CD8-positive, alpha-beta memory T cell (primary cell): ENCODE measurements around the gene TNFRSF9. TPM values are rescaled to one million over a fixed set of nuclear protein-coding genes. Genes with fewer than 3 reads are reported as not detected.

Experiments used
- CTCF ChIA-PET: fragments of 350-600 bp; sonication (Branson Sonifier 250); formaldehyde crosslinking; loops from one replicate; lab custom pipeline; 2021; ENCODE audit warnings: antibody characterized with exemption; lab: Charles Lee
- POLR2A ChIA-PET: fragments of 350-600 bp; sonication (Branson Sonifier 250); formaldehyde crosslinking; loops from one replicate; lab custom pipeline; 2021; ENCODE audit warnings: antibody characterized with exemption; lab: Charles Lee
- DNase-seq, 5 donors: peaks; one replicate each; pipeline versions ENCODE4 v3.0.0 to v3.0.0-alpha.2; 2020 to 2022; ENCODE audit warnings: mixed read lengths in 1 of 5
- H3K27ac ChIP-seq: one replicate; pipeline ENCODE4 v1.7.0; 2013; ENCODE audit warnings: low read depth, mild to moderate bottlenecking, low read length, moderate library complexity
- H3K27me3 ChIP-seq: 2 replicates; pipeline ENCODE4 v1.7.0; 2013; ENCODE audit warnings: low read length, mild to moderate bottlenecking; ENCODE audit not compliant: insufficient read depth, poor library complexity, severe bottlenecking
- H3K36me3 ChIP-seq: 2 replicates; pipeline ENCODE4 v1.7.0; 2013; ENCODE audit warnings: mild to moderate bottlenecking, low read length, moderate library complexity; ENCODE audit not compliant: insufficient read depth
- H3K4me1 ChIP-seq: 2 replicates; pipeline ENCODE4 v1.7.0; 2013; ENCODE audit warnings: mild to moderate bottlenecking, low read length, moderate library complexity; ENCODE audit not compliant: insufficient read depth
- H3K4me3 ChIP-seq: 2 replicates; pipeline ENCODE4 v1.7.0; 2013; ENCODE audit warnings: mild to moderate bottlenecking, low read length
- H3K9me3 ChIP-seq: 2 replicates; pipeline ENCODE4 v1.7.0; 2013; ENCODE audit warnings: mild to moderate bottlenecking, low read length
- H3K27ac Mint-ChIP-seq, 8 donors: one replicate each; pipeline ENCODE4 v1.8.0; 2020 to 2021; ENCODE audit warnings: mixed read lengths in 8 of 8, mild to moderate bottlenecking in 6 of 8, inconsistent platforms in 3 of 8, moderate library complexity in 3 of 8
- H3K27me3 Mint-ChIP-seq, 2 donors: one replicate each; pipeline ENCODE4 v1.8.0; 2020 to 2021; ENCODE audit warnings: mixed read lengths in 2 of 2, mild to moderate bottlenecking in 1 of 2, moderate library complexity in 1 of 2
- H3K36me3 Mint-ChIP-seq, 3 donors: one replicate each; pipeline ENCODE4 v1.8.0; 2020 to 2021; ENCODE audit warnings: mixed read lengths in 3 of 3, inconsistent platforms in 1 of 3, mild to moderate bottlenecking in 1 of 3
- H3K4me1 Mint-ChIP-seq, 3 donors: one replicate each; pipeline ENCODE4 v1.8.0; 2020 to 2021; ENCODE audit warnings: mixed read lengths in 3 of 3, inconsistent platforms in 1 of 3, mild to moderate bottlenecking in 1 of 3
- H3K4me3 Mint-ChIP-seq, 7 donors: one replicate each; pipeline ENCODE4 v1.8.0; 2020 to 2021; ENCODE audit warnings: mixed read lengths in 7 of 7, mild to moderate bottlenecking in 6 of 7, moderate library complexity in 4 of 7, inconsistent platforms in 2 of 7
- H3K9me3 Mint-ChIP-seq, 5 donors: one replicate each; pipeline ENCODE4 v1.8.0; 2020 to 2022; ENCODE audit warnings: mixed read lengths in 5 of 5, mild to moderate bottlenecking in 3 of 5, moderate library complexity in 2 of 5, inconsistent platforms in 1 of 5
- polyA plus RNA-seq: library from polyadenylated mRNA; unstranded; fragments of 300-500 nt; fragmentation: Illumina TruSeq; gene quantifications from one replicate; pipeline ENCODE4 v1.2.3, GENCODE V29; 2021
- total RNA-seq, 2 experiments: library from RNA; stranded (reverse); gene quantifications; one replicate each; pipeline ENCODE4 v1.2.3, GENCODE V29; 2021

Gene TNFRSF9
- total and polyA plus RNA-seq, 3 experiments from 2014 or later: 14.4 to 279 (median 273) TPM

GRCh38 chr1:7942214-7942921, 1.7 kb upstream of the TNFRSF9 start:
- H3K9me3 ChIP-seq: no peaks in the 10 kb centered on the region
- H3K27me3 Mint-ChIP-seq: peaks cover 8 to 24% of the 10 kb centered on the region in 2 donors
- POLR2A ChIA-PET: no interaction called here

DNA sequence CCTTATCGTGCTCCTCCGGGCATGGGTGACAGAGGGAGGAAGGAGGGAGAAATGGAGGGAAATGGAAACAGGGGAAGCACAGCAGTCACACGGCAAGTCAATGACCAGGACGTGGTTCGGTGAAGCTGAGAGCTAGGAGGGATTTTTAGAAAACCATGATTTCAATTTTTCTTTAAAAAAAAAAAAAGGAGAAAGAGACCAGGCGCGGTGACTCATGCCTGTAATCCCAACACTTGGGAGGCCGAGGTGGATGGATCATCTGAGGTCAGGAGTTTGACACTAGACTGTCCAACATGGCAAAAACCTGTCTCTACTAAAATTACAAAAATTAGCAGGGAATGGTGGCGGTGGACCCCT, 776 bp upstream of the TNFRSF9 start:
- CTCF ChIA-PET: interaction anchor here (0.8 to 2.3 kb wide), 6 partner anchors 18 to 35 kb away, joined by 3 to 9 read pairs (median 3); partner anchors contain the start of gene PARK7
- peaks cover 49 to 64% (median 62%) of the 10 kb centered on the region in 3 donors for H3K4me1 Mint-ChIP-seq

More at GRCh38 chr1:7942214-7942921, 1.7 kb upstream of the TNFRSF9 start:
- H3K4me1 ChIP-seq: peaks cover 25% of the 10 kb centered on the region
- H3K4me3 ChIP-seq: peak overlapping the region; percentile 34
- H3K27ac ChIP-seq: no peak overlapping the region
- H3K36me3 ChIP-seq: no peaks in the 10 kb centered on the region
- no peaks in the 10 kb centered on the region for H3K27me3 ChIP-seq
- H3K36me3 Mint-ChIP-seq: no peaks in the 10 kb centered on the region
- peak; percentile 18 to 66 (median 40) for DNase-seq
- CTCF ChIA-PET: interaction anchor here (1.1 to 2.3 kb wide), 6 partner anchors 10 to 33 kb away, joined by 3 to 9 read pairs (median 4); no protein-coding TSS in a partner anchor
- peaks cover 45 to 55% (median 55%) of the 10 kb centered on the region in 3 donors for H3K4me1 Mint-ChIP-seq
- no peaks in the 10 kb centered on the region for H3K9me3 Mint-ChIP-seq
- peak overlapping the region; percentile 44 to 87 (median 82) for H3K4me3 Mint-ChIP-seq
- H3K27ac Mint-ChIP-seq: peak overlapping the region; percentile 7 to 96 (median 83)

DNA sequence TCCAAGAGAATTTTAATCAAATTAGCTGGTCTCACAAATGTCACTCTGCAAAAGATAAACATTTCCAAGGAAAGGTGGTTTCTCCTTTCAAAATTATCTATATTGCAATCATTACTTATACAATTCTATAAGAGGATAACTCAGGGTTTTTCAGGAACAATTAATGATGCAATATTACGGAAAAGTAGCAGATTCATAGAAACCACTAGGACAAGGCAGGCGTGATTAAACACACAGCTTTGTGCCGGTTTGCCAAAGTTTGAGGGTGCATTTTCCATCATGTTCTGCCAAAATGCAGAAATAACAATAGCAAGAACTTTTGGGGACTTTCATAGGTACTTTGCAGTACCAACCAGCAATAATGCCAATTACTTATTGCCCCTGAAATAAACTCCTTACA, 605 bp downstream of the TNFRSF9 start:
- POLR2A ChIA-PET: no interaction called here
- no peaks in the 10 kb centered on the region for H3K9me3 ChIP-seq
- H3K4me1 Mint-ChIP-seq: peaks cover 57 to 73% (median 67%) of the 10 kb centered on the region in 3 donors
- peak overlapping the region in 4 of 8 donors; percentile 76 to 93 (median 89) for H3K27ac Mint-ChIP-seq
- H3K27me3 Mint-ChIP-seq: peaks cover 8 to 32% of the 10 kb centered on the region in 2 donors
- CTCF ChIA-PET: interaction anchor here (1.0 to 2.3 kb wide), 5 partner anchors 9 to 45 kb away, joined by 3 to 9 read pairs (median 3); no protein-coding TSS in a partner anchor
- no peak overlapping the region for H3K4me3 ChIP-seq
- DNase-seq: no peak
- no peaks in the 10 kb centered on the region for H3K9me3 Mint-ChIP-seq
- no peaks in the 10 kb centered on the region for H3K27me3 ChIP-seq
- H3K4me3 Mint-ChIP-seq: peak overlapping the region; percentile 76 to 87 (median 82)
- H3K36me3 Mint-ChIP-seq: no peaks in the 10 kb centered on the region
- H3K27ac ChIP-seq: no peak overlapping the region
- peaks cover 25% of the 10 kb centered on the region for H3K4me1 ChIP-seq
- no peaks in the 10 kb centered on the region for H3K36me3 ChIP-seq

More for the DNA sequence above, 776 bp upstream of the TNFRSF9 start:
- Mint-ChIP-seq H3K27ac (peak overlapping the region in 7 of 8 donors; percentile 75 to 96 (median 87)), H3K36me3 (no peaks in the 10 kb centered on the region), H3K27me3 (peaks cover 8 to 29% of the 10 kb centered on the region in 2 donors), H3K9me3 (no peaks in the 10 kb centered on the region), H3K4me3 (peak overlapping the region; percentile 76 to 87 (median 82))
- Histone ChIP-seq H3K27me3 (no peaks in the 10 kb centered on the region), H3K27ac (no peak overlapping the region), H3K9me3 (no peaks in the 10 kb centered on the region), H3K36me3 (no peaks in the 10 kb centered on the region), H3K4me3 (no peak overlapping the region), H3K4me1 (peaks cover 25% of the 10 kb centered on the region)
- POLR2A ChIA-PET: interaction anchor here (0.6 kb wide), 1 partner anchor 27 kb away, joined by 11 read pairs; no protein-coding TSS in a partner anchor
- no peak for DNase-seq

- Mint-ChIP-seq H3K27me3 (peaks cover 8 to 33% of the 10 kb centered on the region in 2 donors), H3K4me1 (peaks cover 57 to 73% (median 61%) of the 10 kb centered on the region in 3 donors), H3K36me3 (no peaks in the 10 kb centered on the region), H3K9me3 (no peaks in the 10 kb centered on the region), H3K27ac (peak overlapping the region in 7 of 8 donors; percentile 1 to 82 (median 62)), H3K4me3 (peak overlapping the region; percentile 32 to 87 (median 67))
- Histone ChIP-seq H3K9me3 (no peaks in the 10 kb centered on the region), H3K27me3 (no peaks in the 10 kb centered on the region), H3K27ac (no peak overlapping the region), H3K36me3 (no peaks in the 10 kb centered on the region), H3K4me1 (peaks cover 25% of the 10 kb centered on the region), H3K4me3 (no peak overlapping the region)
- CTCF ChIA-PET: interaction anchor here (1.0 to 1.1 kb wide), 2 partner anchors 13 to 22 kb away, joined by 3 read pairs; no protein-coding TSS in a partner anchor
- POLR2A ChIA-PET: no interaction called here
- DNase-seq: no peak
Observed at GRCh38 chr1:7938070-7938469, 2.6 kb downstream of the TNFRSF9 start.

DNA sequence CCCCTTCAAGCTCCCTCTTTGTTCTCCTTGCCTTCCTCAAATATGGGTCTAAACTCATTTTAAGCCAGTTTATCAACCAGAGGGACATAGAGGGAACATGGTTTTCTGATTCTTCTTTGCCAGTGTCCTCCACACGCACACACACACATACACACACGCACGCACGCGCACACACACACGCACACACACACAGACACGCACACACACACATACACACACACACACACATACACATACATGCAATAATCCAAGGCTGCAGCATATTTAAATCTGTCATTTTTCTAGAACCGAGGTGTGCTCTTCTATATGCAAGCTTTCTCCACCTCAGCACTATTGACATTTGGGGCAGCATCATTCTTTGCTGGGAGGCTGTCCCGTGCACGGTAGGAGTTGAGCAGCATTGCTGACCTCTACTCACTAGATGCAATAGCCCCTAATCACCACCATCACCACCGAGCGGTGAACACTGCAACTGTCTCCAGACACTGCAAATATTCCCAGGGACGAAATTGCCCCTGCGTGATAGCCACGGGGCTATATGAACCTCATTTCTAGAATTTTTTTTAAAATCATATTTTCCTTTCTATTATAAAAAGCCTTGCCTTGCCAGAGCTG, 8.0 kb downstream of the TNFRSF9 start:
- Mint-ChIP-seq H3K36me3 (no peaks in the 10 kb centered on the region), H3K4me3 (peak overlapping the region in 1 of 7 donors; percentile 38), H3K27ac (peak overlapping the region in 5 of 8 donors; percentile 20 to 67 (median 30)), H3K27me3 (peaks cover 0 to 12% of the 10 kb centered on the region in 2 donors), H3K4me1 (peaks cover 48 to 63% (median 58%) of the 10 kb centered on the region in 3 donors), H3K9me3 (no peaks in the 10 kb centered on the region)
- H3K27ac ChIP-seq: no peak overlapping the region
- no peak overlapping the region for H3K4me3 ChIP-seq
- H3K36me3 ChIP-seq: no peaks in the 10 kb centered on the region
- no peaks in the 10 kb centered on the region for H3K9me3 ChIP-seq
- DNase-seq: no peak
- peaks cover 19% of the 10 kb centered on the region for H3K4me1 ChIP-seq
- H3K27me3 ChIP-seq: no peaks in the 10 kb centered on the region
- CTCF ChIA-PET: interaction anchor here (0.9 to 1.3 kb wide), 2 partner anchors 10 to 29 kb away, joined by 3 to 4 read pairs; no protein-coding TSS in a partner anchor
- POLR2A ChIA-PET: interaction anchor here (0.6 to 2.4 kb wide), 2 partner anchors 16 to 41 kb away, joined by 3 to 9 read pairs; no protein-coding TSS in a partner anchor

DNA sequence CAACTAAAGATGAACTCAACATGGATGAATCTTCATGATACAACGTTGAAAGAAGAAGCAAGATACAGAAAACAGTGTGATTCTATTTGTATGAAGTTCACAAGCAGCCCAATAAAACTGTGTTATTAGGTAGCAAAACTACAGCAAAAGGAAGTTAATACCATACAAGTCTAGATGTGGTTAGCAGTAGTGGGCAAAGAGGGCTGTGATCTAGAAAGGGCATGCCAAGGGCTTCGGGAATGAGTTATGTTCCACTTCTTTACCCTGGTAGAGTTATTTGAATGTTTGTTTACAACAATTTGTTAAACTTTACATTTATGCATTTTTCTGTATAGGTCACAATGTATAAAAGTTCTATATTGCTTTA, 9.2 kb downstream of the TNFRSF9 start:
- H3K4me3 Mint-ChIP-seq: peak overlapping the region; percentile 50 to 83 (median 79)
- no peak for DNase-seq
- peaks cover 51 to 63% (median 61%) of the 10 kb centered on the region in 3 donors for H3K4me1 Mint-ChIP-seq
- H3K9me3 Mint-ChIP-seq: no peaks in the 10 kb centered on the region
- ChIA-PET CTCF (no interaction called here), POLR2A (interaction anchor here (0.9 to 2.4 kb wide), 2 partner anchors 15 to 18 kb away, joined by 3 to 9 read pairs; no protein-coding TSS in a partner anchor)
- no peaks in the 10 kb centered on the region for H3K27me3 ChIP-seq
- peak overlapping the region; percentile 3 for H3K4me3 ChIP-seq
- H3K27ac Mint-ChIP-seq: peak overlapping the region; percentile 72 to 96 (median 90)
- no peaks in the 10 kb centered on the region for H3K9me3 ChIP-seq
- H3K36me3 ChIP-seq: no peaks in the 10 kb centered on the region
- H3K4me1 ChIP-seq: peaks cover 19% of the 10 kb centered on the region
- peak overlapping the region; percentile 65 for H3K27ac ChIP-seq
- H3K27me3 Mint-ChIP-seq: peaks cover 0 to 4% of the 10 kb centered on the region in 2 donors
- no peaks in the 10 kb centered on the region for H3K36me3 Mint-ChIP-seq

- peaks cover 0 to 4% of the 10 kb centered on the region in 2 donors for H3K27me3 Mint-ChIP-seq
- Histone ChIP-seq H3K27ac (peak overlapping the region; percentile 65), H3K36me3 (no peaks in the 10 kb centered on the region), H3K9me3 (no peaks in the 10 kb centered on the region), H3K4me1 (peaks cover 19% of the 10 kb centered on the region), H3K27me3 (no peaks in the 10 kb centered on the region), H3K4me3 (peak overlapping the region; percentile 3)
- peak in 1 of 5 donors; percentile 60 for DNase-seq
- peak overlapping the region; percentile 72 to 96 (median 90) for H3K27ac Mint-ChIP-seq
- no peaks in the 10 kb centered on the region for H3K9me3 Mint-ChIP-seq
- CTCF ChIA-PET: interaction anchor here (1.0 to 1.4 kb wide), 3 partner anchors 9 to 29 kb away, joined by 3 to 5 read pairs (median 4); partner anchors contain the start of gene TNFRSF9
- POLR2A ChIA-PET: interaction anchor here (0.9 to 2.4 kb wide), 3 partner anchors 15 to 26 kb away, joined by 3 to 9 read pairs (median 3); no protein-coding TSS in a partner anchor
- H3K4me3 Mint-ChIP-seq: peak overlapping the region; percentile 50 to 83 (median 79)
- peaks cover 52 to 62% (median 61%) of the 10 kb centered on the region in 3 donors for H3K4me1 Mint-ChIP-seq
- H3K36me3 Mint-ChIP-seq: no peaks in the 10 kb centered on the region
Observed at GRCh38 chr1:7930645-7931445, 9.8 kb downstream of the TNFRSF9 start.
